Measurements from ENCODE around the gene PRCP.

- TF ChIP-seq, protein P1, sequence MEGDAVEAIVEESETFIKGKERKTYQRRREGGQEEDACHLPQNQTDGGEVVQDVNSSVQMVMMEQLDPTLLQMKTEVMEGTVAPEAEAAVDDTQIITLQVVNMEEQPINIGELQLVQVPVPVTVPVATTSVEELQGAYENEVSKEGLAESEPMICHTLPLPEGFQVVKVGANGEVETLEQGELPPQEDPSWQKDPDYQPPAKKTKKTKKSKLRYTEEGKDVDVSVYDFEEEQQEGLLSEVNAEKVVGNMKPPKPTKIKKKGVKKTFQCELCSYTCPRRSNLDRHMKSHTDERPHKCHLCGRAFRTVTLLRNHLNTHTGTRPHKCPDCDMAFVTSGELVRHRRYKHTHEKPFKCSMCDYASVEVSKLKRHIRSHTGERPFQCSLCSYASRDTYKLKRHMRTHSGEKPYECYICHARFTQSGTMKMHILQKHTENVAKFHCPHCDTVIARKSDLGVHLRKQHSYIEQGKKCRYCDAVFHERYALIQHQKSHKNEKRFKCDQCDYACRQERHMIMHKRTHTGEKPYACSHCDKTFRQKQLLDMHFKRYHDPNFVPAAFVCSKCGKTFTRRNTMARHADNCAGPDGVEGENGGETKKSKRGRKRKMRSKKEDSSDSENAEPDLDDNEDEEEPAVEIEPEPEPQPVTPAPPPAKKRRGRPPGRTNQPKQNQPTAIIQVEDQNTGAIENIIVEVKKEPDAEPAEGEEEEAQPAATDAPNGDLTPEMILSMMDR (IDR thresholded peaks at IDR 0.05; ENCODE audit: extremely low read depth in 1 of 2, insufficient read depth in 1 of 2, low read depth in 1 of 2, low read length in 2 of 2): peak; percentile 12 to 25
- TF ChIP-seq POLR2A (IDR thresholded peaks at IDR 0.05; ENCODE audit: low read depth, low read length): no peak
- no peak for TF ChIP-seq POLR2AphosphoS5 (IDR thresholded peaks at IDR 0.05; ENCODE audit: insufficient read depth, low read depth, low read length)
- TF ChIP-seq EZH2 (IDR thresholded peaks at IDR 0.05; ENCODE audit: borderline replicate concordance, low read depth, low read length, severe bottlenecking): no peak
Measured at GRCh38 chr11:82906236-82906635, 6.0 kb upstream of the PRCP start.

Data from endothelial cell of umbilical vein (primary cell).